Effector CD4-positive, alpha-beta T cell (primary cell): ENCODE results near the gene CDC123.
"Not testable (repeated sequence)": the region's sequence is repeated elsewhere in the genome, so short reads cannot be mapped to it uniquely, and the experiment has no call there.

Experiments used
- DNase-seq: peaks from one replicate; pipeline ENCODE4 v3.0.0-alpha.2; 2020

CDC123 gene

DNA sequence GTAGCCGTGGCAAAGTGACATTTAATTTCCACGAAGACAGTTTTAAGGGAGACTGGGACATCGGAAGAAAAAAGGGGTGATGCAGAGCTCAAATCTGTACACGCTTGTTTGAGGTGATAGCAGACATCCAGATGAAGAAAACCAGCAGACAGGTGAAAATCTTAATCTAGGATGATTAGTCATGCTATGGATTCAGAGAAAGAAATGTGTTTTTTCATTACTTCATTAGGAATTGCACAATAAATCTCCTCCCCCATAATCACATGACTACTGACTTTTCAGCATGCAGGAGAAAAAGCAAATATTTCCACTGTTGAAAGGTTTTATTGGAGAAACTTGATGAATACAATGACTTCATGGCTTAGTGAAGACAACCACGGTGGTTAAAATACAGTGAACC is 2.8 kb upstream of the CDC123 start:
- no peak for DNase-seq

- peak; percentile 13 for DNase-seq
Observed at GRCh38 chr10:12194752-12195271, 1.2 kb upstream of the CDC123 start.

GRCh38 chr10:12195281-12195602 is 746 bp upstream of the CDC123 start:
- DNase-seq = no peak

GRCh38 chr10:12196531-12197211 is 683 bp downstream of the CDC123 start:
- no peak for DNase-seq

- DNase-seq = no peak
Observed at GRCh38 chr10:12198156-12198555, 2.2 kb downstream of the CDC123 start.

- DNase-seq = no peak
Observed at GRCh38 chr10:12200850-12201249, 4.9 kb downstream of the CDC123 start.

DNA sequence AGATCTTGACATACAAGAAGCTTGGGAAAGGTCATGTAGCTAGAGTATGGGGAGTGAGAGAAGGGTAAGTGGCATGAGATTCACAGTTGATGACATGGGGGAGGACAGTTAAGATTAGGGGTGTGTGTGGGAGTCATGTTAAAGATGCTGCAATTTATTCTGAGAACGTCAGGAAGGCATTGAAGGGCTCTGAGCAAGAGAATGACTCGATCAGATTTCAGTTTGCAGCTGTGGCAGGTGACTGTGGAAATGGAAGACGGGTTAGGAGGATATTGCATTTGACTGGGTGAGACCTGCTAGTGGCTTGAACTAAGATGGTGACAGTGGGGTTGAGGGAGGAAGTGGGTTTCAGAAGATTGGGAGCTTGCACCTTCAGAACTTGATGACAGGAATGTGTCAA is 5.6 kb downstream of the CDC123 start:
- no peak for DNase-seq

GRCh38 chr10:12202226-12202625 is 6.2 kb downstream of the CDC123 start:
- no peak for DNase-seq

DNA sequence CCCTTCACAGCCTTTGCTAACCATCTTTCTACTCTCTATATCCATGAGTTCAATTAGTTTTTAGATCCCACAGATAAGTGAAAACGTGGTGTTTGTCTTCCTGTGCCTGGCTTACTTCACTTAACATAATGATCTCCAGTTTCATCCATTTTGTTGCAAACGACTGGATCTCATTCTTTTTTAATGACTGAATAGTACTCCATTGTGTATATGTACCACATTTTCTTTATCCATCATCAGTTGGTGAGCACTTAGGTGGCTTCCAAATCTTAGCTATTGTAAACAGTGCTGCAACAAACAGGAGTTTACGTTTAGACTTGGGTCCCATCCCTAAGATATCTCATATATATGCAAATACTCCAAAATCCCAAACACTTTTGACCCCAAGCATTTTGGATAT is 9.1 kb downstream of the CDC123 start:
- no peak for DNase-seq

DNA sequence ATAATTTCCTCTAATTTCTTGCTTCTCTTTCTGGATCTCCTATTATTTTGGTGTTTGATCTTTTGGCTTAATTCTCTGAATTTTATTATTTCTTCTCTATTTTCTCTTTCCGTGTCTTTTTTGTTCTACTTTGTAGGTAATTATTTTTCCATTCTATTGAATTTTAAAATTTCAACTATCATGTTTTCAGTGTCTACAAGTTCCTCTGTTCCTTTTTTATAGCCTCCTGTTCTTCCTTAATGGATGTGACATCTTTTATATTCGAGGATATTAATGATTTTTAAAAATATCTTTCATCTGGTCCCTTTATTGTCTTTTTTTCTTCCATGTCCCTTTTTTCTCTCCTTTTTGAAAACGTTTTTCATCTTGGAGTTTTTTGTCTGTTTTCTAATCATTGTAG is 11.1 kb downstream of the CDC123 start:
- DNase-seq = no peak

DNA sequence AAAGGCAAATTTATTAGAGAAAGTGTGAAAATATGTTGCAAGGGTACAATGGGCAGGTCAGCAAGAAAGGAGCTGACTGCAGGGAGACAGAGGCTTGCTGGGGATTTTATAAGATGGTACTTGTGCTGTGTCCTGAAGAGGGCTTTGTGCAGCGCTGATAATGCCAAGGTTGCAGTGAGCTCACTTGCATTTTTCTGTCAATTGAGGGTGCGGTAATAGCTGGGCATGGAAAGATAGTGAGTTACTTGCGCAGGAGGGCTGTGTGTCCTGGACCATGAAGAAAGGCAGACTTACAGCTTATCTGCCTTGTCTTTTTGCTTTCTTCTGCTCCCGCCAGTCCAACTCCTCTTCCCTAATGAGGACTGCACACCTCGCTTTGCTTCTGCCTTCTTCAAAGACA is 12.5 kb downstream of the CDC123 start:
- DNase-seq = no peak

- no peak for DNase-seq
Observed at GRCh38 chr10:12212454-12212853, 16.5 kb downstream of the CDC123 start.

GRCh38 chr10:12213621-12214020 is 17.6 kb downstream of the CDC123 start:
- no peak for DNase-seq

DNA sequence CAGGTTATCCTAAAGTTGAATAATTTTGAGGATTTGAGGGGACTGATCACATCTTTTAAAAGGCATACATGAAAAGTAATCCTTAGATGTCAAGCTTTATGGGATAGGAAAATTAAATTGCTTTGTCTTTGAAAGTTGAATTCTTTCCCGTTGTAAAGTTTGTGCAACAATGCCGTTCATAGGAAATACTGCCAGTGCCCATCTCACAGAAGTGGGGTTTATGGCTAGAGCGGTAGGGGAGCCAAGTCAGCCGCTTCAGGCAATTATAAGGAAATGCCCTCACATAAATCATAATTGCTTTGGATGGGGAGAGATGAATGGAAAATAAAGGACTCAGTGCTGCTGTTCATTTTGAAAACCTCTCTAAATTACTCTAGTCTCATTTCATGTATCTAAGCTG is 18.1 kb downstream of the CDC123 start:
- no peak for DNase-seq

DNA sequence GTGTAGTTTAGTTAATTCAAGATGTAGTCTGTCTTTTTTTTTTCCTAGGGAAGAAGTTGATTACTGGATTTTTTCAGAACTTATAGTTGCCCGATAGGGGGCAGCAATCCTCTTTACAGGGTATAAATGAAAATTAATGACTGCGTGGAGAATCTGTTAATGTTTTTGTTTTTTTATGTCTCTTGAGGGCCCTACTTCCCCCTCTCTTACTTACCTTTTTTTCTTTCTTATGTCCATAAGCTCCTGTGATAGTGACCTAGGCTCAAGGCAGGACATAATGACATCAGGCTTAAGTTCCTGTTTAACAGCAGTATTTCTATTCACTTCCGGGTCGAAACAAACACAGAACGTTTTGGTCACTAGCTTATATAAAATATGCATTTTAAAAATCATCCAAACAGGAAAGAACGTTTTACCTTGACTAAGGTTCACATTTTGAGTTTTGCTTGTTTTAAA is 18.8 kb downstream of the CDC123 start:
- peak; percentile 40 for DNase-seq

- no peak for DNase-seq
Observed at GRCh38 chr10:12218991-12219390, 23.0 kb downstream of the CDC123 start.

DNA sequence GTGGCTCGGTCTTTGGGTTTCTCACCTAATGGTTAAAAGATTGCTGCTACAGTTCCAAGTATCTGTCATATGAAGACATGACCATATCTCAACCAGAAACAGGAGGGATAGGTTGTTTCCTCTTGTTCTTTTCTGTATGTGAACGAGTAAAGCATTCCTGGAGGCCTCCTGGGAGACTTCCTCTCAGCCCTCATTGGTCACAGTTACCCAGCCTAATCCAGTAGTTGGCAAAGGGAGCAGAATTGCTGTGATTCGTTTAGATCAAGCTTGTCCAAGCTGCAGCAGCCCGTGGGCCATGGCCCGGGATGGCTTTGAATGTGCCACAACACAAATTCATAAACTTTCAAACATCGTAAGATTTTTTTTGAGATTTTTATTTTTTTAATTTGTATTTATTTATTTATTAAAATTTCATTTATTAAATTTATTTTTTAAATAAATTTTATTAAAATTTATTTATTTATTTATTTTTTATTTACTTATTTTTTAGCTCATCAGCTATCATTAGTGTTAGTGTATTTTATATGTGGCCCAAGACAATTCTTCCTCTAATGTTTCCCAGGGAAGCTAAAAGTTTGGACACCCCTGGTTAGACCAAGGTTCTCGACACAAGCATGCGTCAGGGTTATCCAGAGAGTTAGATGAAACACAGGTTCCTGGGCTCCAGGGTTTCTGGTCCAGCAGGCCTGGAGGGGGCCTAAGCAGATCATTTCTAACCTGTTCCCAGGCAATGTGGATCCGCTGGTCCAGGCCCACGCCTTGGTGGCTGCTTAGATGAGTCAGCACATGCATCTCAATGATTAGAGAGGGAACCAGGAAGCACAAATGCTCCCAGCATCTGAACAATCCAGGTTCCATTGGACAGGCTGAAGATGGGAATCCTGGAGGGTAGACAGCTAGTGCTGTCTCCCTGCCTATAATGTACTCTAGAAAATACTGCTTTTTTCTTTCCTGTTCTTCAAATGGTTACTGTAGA is 25.6 kb downstream of the CDC123 start:
- no peak for DNase-seq

DNA sequence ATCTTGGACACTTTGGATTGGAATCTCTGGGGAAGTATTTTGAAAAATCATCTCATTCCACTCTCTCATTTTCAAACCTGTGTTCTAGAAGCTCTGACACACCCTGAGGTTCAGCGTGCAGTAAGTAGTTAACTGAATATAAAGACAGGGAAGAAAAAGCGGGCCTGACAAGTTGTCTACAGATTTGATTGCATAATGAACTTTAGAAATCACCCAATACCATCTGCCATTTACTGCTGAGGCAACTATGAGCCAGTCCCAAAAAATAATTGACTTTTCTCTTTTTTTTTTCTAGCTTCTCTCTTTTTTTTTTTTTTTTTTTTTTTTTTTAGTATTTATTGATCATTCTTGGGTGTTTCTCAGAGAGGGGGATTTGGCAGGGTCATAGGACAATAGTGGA is 29.5 kb downstream of the CDC123 start:
- DNase-seq = no peak

DNA sequence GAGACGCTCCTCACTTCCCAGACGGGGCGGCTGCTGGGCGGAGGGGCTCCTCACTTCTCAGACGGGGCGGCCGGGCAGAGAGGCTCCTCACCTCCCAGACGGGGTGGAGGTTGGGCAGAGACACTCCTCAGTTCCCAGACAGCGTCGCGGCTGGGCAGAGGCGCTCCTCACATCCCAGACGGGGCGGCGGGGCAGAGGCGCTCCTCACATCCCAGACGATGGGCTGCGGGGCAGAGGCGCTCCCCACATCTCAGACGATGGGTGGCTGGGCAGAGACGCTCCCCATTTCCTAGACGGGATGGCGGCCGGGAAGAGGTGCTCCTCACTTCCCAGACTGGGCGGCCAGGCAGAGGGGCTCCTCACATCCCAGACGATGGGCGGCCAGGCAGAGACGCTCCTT is 30.4 kb downstream of the CDC123 start:
- not testable (repeated sequence) for DNase-seq

DNA sequence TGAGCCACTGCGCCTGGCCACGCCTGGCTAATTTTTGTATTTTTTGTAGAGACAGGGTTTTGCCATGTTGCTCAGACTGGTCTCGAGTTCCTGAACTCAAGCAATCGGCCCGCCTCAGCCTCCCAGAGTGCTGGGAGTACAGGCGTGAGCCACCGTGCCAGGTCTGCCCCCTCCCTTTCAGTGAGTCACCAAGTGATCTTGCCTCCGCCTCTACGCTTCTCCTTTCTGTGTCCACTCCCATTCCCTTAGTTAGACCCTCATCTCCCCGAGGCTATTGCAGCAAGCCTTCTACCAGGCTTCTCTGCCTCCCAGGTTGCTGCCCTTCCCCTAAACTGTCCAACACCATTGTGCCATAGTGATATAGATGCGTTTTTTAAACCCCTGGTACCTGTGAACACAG is 32.9 kb downstream of the CDC123 start:
- no peak for DNase-seq

DNA sequence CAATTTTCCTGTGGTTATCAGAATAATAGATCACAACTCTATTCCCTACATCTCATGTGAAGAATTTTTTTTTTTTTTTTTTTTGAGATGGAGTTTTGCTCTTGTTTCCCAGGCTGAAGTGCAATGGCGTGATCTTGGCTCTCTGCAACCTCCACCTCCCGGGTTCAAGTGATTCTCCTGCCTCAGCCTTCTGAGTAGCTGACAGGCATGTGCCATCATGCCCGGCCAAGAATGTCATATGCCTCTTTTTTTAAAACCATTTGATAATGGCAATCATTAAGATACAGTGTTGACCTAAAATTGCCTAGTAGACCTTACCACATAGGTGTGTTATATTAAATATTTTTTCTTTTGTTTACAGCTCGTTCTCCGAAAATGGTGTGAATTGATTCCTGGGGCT is 38.7 kb downstream of the CDC123 start:
- DNase-seq = not testable (repeated sequence)

DNA sequence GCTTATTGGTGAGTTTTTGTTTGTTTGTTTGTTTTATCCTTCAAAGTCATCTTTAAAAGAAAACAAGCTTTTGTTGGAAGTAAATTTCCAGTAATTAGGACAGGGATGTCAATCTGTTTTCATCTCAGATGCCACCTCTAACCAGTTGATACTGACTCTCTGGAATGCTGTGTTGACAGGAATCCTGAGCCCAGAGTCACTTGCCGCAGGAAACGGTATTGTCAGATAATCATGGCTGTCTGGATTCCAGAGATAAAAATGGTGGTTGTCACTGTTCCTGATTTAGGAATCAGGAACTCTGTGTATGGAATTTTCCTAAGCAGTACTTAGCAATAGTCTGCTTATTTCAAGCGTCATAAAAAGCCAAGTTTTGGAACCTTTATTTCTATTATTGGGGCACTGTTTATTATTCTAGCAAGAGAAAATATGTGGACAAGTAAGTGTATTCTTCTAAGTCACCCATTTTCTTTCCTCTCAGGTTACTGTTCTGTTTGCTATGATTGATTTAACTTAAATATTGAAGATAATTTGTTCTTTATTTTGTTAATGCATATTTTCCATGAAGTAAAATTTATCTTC is 39.2 kb downstream of the CDC123 start:
- DNase-seq = no peak

DNA sequence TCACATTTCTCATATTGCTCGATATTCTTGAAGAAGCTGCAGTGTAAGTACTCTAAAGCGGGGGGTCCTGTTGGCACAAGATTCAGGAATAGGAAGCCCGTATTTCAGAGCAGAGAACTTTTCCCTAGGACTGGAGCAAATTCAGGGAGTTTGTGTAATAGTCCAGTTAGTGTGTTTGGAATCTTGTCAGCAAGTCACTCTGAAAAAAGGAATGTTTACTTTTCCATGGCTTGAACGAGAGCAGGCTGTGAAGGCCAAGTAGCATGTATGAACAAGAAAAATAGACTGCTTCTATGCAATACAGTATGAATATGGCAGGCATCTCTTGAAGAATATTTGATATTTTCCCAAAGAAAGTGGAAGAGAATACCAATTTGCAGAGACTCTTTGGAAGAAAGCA is 39.8 kb downstream of the CDC123 start:
- no peak for DNase-seq
